GM19099 (cell line): ENCODE measurements around the gene CHRD.

Experiments used
- POLR2A ChIP-seq: IDR thresholded peaks from 3 replicates; pipeline ENCODE4 v1.6.1; 2011; ENCODE audit warnings: low read depth; ENCODE audit not compliant: insufficient read length; ENCODE audit errors: extremely low read depth

CHRD gene

DNA sequence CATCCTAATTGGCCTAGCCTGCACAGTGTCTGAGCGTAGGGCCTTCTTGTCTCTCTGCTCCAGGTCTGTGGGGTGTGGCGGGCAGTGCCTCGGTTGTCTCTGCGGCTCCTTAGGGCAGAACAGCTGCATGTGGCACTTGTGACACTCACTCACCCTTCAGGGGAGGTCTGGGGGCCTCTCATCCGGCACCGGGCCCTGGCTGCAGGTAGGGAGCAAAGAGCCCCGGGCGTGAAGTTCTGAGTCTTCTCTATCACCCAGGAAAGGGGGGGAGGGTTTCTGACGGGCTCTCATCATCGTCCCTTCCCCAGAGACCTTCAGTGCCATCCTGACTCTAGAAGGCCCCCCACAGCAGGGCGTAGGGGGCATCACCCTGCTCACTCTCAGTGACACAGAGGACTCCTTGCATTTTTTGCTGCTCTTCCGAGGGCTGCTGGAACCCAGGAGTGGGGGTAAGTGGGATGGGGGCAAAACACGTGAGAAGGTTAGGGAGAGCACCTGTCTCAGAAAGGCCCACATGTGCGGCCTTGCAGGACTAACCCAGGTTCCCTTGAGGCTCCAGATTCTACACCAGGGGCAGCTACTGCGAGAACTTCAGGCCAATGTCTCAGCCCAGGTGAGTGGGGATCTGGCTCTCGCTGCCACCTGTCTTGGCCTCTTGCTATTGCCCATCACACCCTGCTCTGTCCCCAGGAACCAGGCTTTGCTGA is 2.6 kb downstream of the CHRD start:
- TF ChIP-seq POLR2A: no peak

- no peak for TF ChIP-seq POLR2A
Observed at GRCh38 chr3:184383033-184383740, 3.3 kb downstream of the CHRD start.

DNA sequence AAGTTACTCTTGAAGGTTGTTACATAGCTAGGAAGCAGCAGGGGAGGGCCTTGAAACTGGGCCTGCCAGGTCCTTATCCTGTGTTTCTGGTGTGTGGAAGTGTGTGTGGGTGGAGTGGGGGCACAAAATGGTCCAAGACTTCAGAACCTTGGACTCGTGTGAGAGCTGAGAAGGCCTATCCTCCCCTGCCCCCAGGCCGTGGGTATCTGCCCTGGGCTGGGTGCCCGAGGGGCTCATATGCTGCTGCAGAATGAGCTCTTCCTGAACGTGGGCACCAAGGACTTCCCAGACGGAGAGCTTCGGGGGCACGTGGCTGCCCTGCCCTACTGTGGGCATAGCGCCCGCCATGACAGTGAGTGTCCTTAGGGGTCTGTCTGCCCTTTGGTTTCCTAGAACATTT is 4.5 kb downstream of the CHRD start:
- TF ChIP-seq POLR2A: no peak

DNA sequence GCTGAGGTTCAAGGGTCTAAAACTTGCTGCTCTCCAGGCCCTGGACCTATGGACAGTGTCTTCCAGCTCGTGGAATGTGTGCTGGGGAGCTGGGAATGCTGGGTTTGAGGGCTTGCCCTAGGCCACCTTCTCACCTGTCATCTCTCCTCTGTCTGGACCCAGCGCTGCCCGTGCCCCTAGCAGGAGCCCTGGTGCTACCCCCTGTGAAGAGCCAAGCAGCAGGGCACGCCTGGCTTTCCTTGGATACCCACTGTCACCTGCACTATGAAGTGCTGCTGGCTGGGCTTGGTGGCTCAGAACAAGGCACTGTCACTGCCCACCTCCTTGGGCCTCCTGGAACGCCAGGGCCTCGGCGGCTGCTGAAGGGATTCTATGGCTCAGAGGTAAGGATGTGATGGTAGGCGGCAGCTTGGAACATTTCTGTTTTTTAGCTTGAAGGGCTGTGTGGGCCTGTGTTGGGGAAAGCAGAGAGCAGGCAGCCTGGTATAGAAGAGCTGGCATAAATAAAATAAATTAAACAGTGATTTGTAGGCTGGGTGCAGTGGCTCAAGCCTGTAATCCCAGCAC is 5.1 kb downstream of the CHRD start:
- TF ChIP-seq POLR2A: no peak

DNA sequence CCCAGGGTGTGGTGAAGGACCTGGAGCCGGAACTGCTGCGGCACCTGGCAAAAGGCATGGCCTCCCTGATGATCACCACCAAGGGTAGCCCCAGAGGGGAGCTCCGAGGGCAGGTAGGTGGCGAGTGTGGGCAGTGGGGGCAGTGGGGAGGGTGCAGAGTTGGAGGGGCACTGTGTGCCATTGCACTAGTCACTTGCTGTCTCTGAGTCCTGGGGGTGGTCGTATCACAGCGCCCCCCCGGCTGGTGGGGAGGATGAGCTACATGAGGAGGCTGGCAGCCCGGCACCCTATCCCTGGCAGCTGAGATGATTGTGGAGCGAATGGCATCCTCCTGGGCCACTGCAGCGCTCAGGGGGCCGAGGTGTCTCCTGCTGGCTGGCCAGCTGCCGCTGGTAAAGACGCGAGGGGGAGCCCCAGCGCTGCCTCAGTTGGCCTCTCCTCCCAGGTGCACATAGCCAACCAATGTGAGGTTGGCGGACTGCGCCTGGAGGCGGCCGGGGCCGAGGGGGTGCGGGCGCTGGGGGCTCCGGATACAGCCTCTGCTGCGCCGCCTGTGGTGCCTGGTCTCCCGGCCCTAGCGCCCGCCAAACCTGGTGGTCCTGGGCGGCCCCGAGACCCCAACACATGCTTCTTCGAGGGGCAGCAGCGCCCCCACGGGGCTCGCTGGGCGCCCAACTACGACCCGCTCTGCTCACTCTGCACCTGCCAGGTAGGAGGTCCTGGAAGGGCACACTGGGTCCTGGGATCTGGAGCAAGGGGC is 6.4 kb downstream of the CHRD start:
- no peak for TF ChIP-seq POLR2A

DNA sequence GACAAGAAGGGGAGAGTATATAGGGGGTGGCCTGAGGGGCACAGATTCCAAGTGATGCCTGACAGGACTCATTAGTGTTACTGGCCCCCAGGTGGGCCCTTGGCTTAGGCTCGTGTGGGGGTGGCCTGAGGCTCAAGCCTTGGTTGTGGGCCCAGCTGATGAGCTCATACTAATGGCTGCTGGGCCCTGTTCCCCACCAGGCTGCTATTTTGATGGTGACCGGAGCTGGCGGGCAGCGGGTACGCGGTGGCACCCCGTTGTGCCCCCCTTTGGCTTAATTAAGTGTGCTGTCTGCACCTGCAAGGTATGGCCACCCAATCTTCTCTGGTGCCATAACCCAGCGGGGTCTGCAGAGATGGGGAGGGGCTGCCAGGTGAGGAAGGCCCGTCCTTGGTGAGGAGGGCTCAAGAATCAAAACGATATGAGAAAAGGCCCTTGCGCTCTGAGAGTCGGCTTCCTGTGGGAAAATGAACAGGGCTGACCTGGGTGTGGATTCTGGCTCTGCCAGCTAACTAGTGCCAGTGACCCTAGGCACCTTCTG is 7.4 kb downstream of the CHRD start:
- TF ChIP-seq POLR2A: no peak

DNA sequence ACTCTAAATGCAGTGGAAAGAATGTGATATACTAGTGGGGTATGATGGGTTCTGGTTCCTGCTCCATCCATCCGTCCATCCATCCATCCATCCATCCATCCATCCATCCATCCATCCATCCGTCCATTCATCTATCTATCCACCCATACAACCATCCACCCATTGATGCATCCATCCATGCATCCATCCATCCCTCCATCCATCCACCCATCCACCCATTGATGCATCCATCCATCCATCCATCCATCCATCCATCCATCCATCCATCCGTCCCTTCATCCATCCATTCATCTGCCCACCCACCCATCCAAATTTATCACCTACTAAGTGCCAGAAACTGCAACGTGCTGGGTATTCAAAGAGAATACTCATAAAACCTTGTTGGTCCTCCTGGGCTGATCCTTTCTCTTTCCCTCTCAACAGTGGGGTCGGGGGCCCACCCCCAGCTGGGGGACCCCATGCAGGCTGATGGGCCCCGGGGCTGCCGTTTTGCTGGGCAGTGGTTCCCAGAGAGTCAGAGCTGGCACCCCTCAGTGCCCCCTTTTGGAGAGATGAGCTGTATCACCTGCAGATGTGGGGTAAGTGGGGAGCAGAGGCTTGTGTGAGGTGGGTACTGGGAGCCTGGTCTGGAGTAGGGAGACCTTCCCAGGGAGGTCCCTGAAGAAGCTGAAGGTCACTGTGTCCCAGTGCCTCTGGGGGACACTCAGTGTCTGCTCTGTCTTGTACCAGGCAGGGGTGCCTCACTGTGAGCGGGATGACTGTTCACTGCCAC is 8.5 kb downstream of the CHRD start:
- no peak for TF ChIP-seq POLR2A

DNA sequence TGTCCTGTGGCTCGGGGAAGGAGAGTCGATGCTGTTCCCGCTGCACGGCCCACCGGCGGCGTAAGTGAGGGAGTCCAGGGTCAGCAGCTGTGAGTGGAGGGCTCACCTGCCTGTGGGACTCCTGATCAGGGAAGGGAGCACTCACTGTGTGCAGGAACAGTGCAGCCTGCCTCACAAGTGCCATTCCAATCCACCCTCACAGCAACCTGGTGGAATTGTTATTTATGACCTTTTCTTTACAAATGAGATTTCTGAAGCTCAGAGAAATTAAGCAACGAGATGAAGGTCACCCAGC is 9.0 kb downstream of the CHRD start:
- TF ChIP-seq POLR2A: no peak

DNA sequence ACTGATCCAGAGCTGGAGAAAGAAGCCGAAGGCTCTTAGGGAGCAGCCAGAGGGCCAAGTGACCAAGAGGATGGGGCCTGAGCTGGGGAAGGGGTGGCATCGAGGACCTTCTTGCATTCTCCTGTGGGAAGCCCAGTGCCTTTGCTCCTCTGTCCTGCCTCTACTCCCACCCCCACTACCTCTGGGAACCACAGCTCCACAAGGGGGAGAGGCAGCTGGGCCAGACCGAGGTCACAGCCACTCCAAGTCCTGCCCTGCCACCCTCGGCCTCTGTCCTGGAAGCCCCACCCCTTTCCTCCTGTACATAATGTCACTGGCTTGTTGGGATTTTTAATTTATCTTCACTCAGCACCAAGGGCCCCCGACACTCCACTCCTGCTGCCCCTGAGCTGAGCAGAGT is 9.5 kb downstream of the CHRD start:
- no peak for TF ChIP-seq POLR2A

DNA sequence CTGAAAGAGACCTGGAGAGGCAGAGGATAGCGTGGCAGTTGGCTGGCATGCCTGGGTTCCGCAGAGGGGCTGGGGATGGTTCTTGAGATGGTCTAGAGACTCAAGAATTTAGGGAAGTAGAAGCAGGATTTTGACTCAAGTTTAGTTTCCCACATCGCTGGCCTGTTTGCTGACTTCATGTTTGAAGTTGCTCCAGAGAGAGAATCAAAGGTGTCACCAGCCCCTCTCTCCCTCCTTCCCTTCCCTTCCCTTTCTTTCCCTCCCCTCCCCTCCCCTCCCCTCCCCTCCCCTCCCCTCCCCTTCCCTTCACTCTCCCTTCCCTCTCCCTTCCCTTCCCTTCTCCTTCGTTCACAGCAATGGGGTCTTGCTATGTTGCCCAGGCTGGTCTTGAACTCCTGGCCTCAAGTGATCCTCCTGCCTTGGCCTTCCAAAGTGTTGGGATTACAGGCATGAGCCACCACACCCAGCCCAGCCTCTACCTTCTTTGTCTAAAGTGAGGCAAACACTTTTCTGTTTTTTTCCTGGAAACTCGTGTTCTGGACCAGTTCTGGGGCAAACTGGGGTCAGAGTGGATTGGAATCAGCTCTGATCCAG is 10.2 kb downstream of the CHRD start:
- TF ChIP-seq POLR2A: no peak

GRCh38 chr3:184391266-184391665 is 11.4 kb downstream of the CHRD start:
- TF ChIP-seq POLR2A: no peak

DNA sequence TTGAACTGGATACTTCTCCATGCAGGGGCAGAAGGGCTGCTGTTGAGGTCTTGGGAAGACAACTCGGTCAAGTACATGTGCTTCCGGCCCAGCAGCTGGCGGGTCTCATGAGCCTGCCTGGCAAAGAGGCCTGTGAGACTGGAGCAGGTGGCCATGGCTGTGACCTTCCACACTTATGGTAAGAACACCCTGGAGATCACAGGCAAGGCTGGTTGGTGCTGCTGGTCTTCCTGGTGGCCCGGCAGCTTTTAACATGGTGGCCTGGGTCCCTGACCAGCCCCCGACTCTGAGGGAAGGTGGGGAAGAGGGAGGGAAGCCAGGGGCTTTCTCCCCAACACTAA is 15.4 kb downstream of the CHRD start:
- no peak for TF ChIP-seq POLR2A

- TF ChIP-seq POLR2A: no peak
Observed at GRCh38 chr3:184399410-184399809, 19.6 kb downstream of the CHRD start.
